Measurements from ENCODE around the gene JMJD1C.

DNA sequence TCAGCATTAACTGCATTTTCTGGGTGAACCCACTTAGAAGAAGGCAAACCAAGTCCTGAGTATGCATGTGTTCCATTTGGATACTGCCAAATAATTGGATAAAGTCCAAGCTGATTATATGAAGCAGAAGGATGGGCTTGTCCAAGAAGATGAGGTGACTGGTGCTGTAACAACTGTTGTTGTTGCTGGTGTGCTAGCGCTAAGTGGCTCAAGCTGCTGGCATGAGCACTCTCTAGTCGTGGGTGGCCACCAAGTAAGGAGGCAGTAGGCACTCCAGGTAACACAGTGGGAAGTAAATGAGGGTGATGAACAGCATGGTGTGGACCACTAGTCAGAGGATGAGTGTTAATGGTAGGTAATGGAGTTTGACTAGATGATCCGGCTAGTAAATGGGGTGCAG is 252.3 kb downstream of the JMJD1C start:
- TF ChIP-seq, protein P1, sequence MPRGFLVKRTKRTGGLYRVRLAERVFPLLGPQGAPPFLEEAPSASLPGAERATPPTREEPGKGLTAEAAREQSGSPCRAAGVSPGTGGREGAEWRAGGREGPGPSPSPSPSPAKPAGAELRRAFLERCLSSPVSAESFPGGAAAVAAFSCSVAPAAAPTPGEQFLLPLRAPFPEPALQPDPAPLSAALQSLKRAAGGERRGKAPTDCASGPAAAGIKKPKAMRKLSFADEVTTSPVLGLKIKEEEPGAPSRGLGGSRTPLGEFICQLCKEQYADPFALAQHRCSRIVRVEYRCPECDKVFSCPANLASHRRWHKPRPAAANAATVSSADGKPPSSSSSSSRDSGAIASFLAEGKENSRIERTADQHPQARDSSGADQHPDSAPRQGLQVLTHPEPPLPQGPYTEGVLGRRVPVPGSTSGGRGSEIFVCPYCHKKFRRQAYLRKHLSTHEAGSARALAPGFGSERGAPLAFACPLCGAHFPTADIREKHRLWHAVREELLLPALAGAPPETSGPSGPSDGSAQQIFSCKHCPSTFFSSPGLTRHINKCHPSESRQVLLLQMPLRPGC (tag by site-specific recombination; IDR thresholded peaks at IDR 0.05): no peak
- TF ChIP-seq, protein P2, sequence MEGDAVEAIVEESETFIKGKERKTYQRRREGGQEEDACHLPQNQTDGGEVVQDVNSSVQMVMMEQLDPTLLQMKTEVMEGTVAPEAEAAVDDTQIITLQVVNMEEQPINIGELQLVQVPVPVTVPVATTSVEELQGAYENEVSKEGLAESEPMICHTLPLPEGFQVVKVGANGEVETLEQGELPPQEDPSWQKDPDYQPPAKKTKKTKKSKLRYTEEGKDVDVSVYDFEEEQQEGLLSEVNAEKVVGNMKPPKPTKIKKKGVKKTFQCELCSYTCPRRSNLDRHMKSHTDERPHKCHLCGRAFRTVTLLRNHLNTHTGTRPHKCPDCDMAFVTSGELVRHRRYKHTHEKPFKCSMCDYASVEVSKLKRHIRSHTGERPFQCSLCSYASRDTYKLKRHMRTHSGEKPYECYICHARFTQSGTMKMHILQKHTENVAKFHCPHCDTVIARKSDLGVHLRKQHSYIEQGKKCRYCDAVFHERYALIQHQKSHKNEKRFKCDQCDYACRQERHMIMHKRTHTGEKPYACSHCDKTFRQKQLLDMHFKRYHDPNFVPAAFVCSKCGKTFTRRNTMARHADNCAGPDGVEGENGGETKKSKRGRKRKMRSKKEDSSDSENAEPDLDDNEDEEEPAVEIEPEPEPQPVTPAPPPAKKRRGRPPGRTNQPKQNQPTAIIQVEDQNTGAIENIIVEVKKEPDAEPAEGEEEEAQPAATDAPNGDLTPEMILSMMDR (tag by site-specific recombination; IDR thresholded peaks at IDR 0.05): no peak
- no peak for TF ChIP-seq ZNF140 (tag by site-specific recombination; IDR thresholded peaks at IDR 0.05)
- no peak for TF ChIP-seq ZNF776 (tag by site-specific recombination; IDR thresholded peaks at IDR 0.05; ENCODE audit: borderline replicate concordance)
- TF ChIP-seq HOXC10 (CRISPR knock-in tag; IDR thresholded peaks at IDR 0.05): no peak
- no peak for TF ChIP-seq GLIS1 (tag by site-specific recombination; IDR thresholded peaks at IDR 0.05)
- no peak for TF ChIP-seq ZNF473 (tag by site-specific recombination; IDR thresholded peaks at IDR 0.05)
- no peak for TF ChIP-seq ZNF280D (tag by site-specific recombination; IDR thresholded peaks at IDR 0.05)

All from HEK293 (cell line).